IMR-90 (cell line): Measurements from ENCODE around the gene HOXD3. TPM values are rescaled to one million over a fixed set of nuclear protein-coding genes. Genes with fewer than 3 reads are reported as not detected.

Experiments
- ATAC-seq: fragments of 200-7000 bp; cut with Tn5 transposase; 2 replicates; pipeline ENCODE4 v1.9.1; 2020; ENCODE audit warnings: low read depth, mild to moderate bottlenecking, moderate library complexity
- BruUV-seq: library from RNA; stranded (reverse); fragments of 400-500 nt; replicated peaks from 2 replicates; lab custom pipeline; 2021; lab: Mats Ljungman, UMichigan
- CTCF ChIA-PET: fragments of 300-600 bp; formaldehyde crosslinking; extraction: SDS; loops from one replicate; lab custom pipeline; 2021; ENCODE audit warnings: antibody characterized with exemption; lab: Yijun Ruan, JAX
- POLR2A ChIA-PET: fragments of 300-600 bp; sonication (Branson Sonifier 250); formaldehyde crosslinking; loops from one replicate; lab custom pipeline; 2022; ENCODE audit warnings: antibody characterized with exemption; ENCODE audit not compliant: unreplicated experiment; lab: Charles Lee
- DNase-seq: peaks from one replicate; pipeline ENCODE4 v3.0.0; 2013
- H2AFZ ChIP-seq: replicated peaks from 2 replicates; pipeline ENCODE3; 2013; ENCODE audit warnings: low read length, mild to moderate bottlenecking; ENCODE audit not compliant: poor library complexity
- H2AK5ac ChIP-seq: 2 replicates; pipeline ENCODE4 v1.6.1; 2013; ENCODE audit warnings: low read depth, low read length, inconsistent platforms
- H2AK9ac ChIP-seq: replicated peaks from 2 replicates; pipeline ENCODE3; 2013; ENCODE audit warnings: mild to moderate bottlenecking, low read depth, low read length, moderate library complexity; ENCODE audit not compliant: poor library complexity
- H2BK120ac ChIP-seq: 2 replicates; pipeline ENCODE4 v1.6.1; 2013; ENCODE audit warnings: low read depth, low read length, inconsistent platforms
- H2BK15ac ChIP-seq: 3 replicates; pipeline ENCODE4 v1.6.1; 2013; ENCODE audit warnings: low read depth, low read length, inconsistent platforms
- H2BK20ac ChIP-seq: 2 replicates; pipeline ENCODE4 v1.6.1; 2013; ENCODE audit warnings: low read depth, mild to moderate bottlenecking, inconsistent platforms, low read length, moderate library complexity
- H2BK5ac ChIP-seq: 2 replicates; pipeline ENCODE4 v1.6.1; 2013; ENCODE audit warnings: mild to moderate bottlenecking, low read depth, low read length, inconsistent platforms; ENCODE audit not compliant: poor library complexity, severe bottlenecking
- H3K14ac ChIP-seq: replicated peaks from 2 replicates; pipeline ENCODE4 v1.6.1; 2013; ENCODE audit warnings: low read depth, low read length, inconsistent platforms
- H3K18ac ChIP-seq: 2 replicates; pipeline ENCODE4 v1.6.1; 2013; ENCODE audit warnings: low read depth, low read length, control low read depth
- H3K23ac ChIP-seq: 2 replicates; pipeline ENCODE4 v1.6.1; 2013; ENCODE audit warnings: low read depth, low read length, inconsistent platforms
- H3K27ac ChIP-seq: 2 replicates; pipeline ENCODE4 v1.5.1; 2013; ENCODE audit warnings: mild to moderate bottlenecking, control low read depth, low read length; ENCODE audit not compliant: insufficient read depth
- H3K27me3 ChIP-seq: 2 replicates; pipeline ENCODE4 v1.6.1; 2013; ENCODE audit warnings: low read length; ENCODE audit not compliant: control insufficient read depth, insufficient read depth
- H3K36me3 ChIP-seq: 2 replicates; pipeline ENCODE4 v1.6.1; 2013; ENCODE audit warnings: low read length, mixed read lengths; ENCODE audit not compliant: control insufficient read depth, insufficient read depth
- H3K4ac ChIP-seq: 2 replicates; pipeline ENCODE4 v1.6.1; 2013; ENCODE audit warnings: low read depth, low read length, inconsistent platforms
- H3K4me1 ChIP-seq: 2 replicates; pipeline ENCODE4 v1.6.1; 2013; ENCODE audit warnings: low read length, mixed read lengths; ENCODE audit not compliant: control insufficient read depth, insufficient read depth
- H3K4me2 ChIP-seq: 2 replicates; pipeline ENCODE4 v1.6.1; 2013; ENCODE audit warnings: low read depth, mild to moderate bottlenecking, control low read depth, low read length, moderate library complexity
- H3K4me3 ChIP-seq: 2 replicates; pipeline ENCODE4 v1.5.1; 2013; ENCODE audit warnings: low read depth, mild to moderate bottlenecking, control low read depth, low read length, moderate library complexity; ENCODE audit not compliant: insufficient read depth
- H3K56ac ChIP-seq: 2 replicates; pipeline ENCODE4 v1.6.1; 2013; ENCODE audit warnings: low read length, inconsistent platforms; ENCODE audit not compliant: insufficient read depth; ENCODE audit errors: extremely low read depth
- H3K79me1 ChIP-seq, 2 experiments: 2 replicates each; pipeline ENCODE4 v1.6.1; 2013; ENCODE audit warnings: low read length in 2 of 2, inconsistent platforms in 1 of 2, low read depth in 1 of 2
- H3K9ac ChIP-seq: 2 replicates; pipeline ENCODE4 v1.6.1; 2013; ENCODE audit warnings: low read depth, low read length, control low read depth
- H3K9me1 ChIP-seq: 2 replicates; pipeline ENCODE4 v1.6.1; 2013; ENCODE audit warnings: low read length, inconsistent platforms; ENCODE audit not compliant: insufficient read depth
- H3K9me3 ChIP-seq: 2 replicates; pipeline ENCODE4 v1.6.1; 2013; ENCODE audit warnings: low read length; ENCODE audit not compliant: control insufficient read depth, insufficient read depth
- H4K20me1 ChIP-seq: 2 replicates; pipeline ENCODE4 v1.6.1; 2013; ENCODE audit warnings: low read length, inconsistent platforms; ENCODE audit not compliant: insufficient read depth
- H4K5ac ChIP-seq: 2 replicates; pipeline ENCODE4 v1.6.1; 2013; ENCODE audit warnings: mild to moderate bottlenecking, low read depth, low read length, control low read depth
- H4K8ac ChIP-seq, 2 experiments: 2 replicates each; pipeline ENCODE4 v1.6.1; 2013; ENCODE audit warnings: low read depth in 2 of 2, low read length in 2 of 2, control low read depth in 1 of 2, inconsistent platforms in 1 of 2
- H4K91ac ChIP-seq: 2 replicates; pipeline ENCODE4 v1.6.1; 2013; ENCODE audit warnings: low read depth, low read length, inconsistent platforms; ENCODE audit not compliant: insufficient read depth
- BHLHE40 ChIP-seq: fragments of 150-350 bp; IDR thresholded peaks from 2 replicates; pipeline ENCODE4 v1.6.1; 2016; ENCODE audit warnings: mild to moderate bottlenecking, low read depth, low read length
- CEBPB ChIP-seq: IDR thresholded peaks from 2 replicates; pipeline ENCODE4 v1.6.1; 2012; ENCODE audit warnings: low read depth, low read length, improper control_type of control experiment
- CHD1 ChIP-seq: IDR thresholded peaks from 2 replicates; pipeline ENCODE4 v1.6.1; 2012; ENCODE audit warnings: low read depth, low read length, improper control_type of control experiment
- CTCF ChIP-seq: conservative IDR thresholded peaks from 2 replicates; pipeline ENCODE4 v1.5.1; 2012; ENCODE audit warnings: mild to moderate bottlenecking, low read depth, low read length, improper control_type of control experiment
- FOS ChIP-seq: fragments of 150-350 bp; IDR thresholded peaks from 2 replicates; pipeline ENCODE4 v1.6.1; 2016; ENCODE audit warnings: low read depth, low read length
- MAFK ChIP-seq: IDR thresholded peaks from 2 replicates; pipeline ENCODE4 v1.6.1; 2012; ENCODE audit warnings: low read depth, low read length, improper control_type of control experiment
- MAZ ChIP-seq: IDR thresholded peaks from 2 replicates; pipeline ENCODE4 v1.6.1; 2012; ENCODE audit warnings: low read depth, mild to moderate bottlenecking, low read length, improper control_type of control experiment, moderate library complexity, borderline replicate concordance
- MXI1 ChIP-seq: IDR thresholded peaks from 2 replicates; pipeline ENCODE4 v1.6.1; 2012; ENCODE audit warnings: low read depth, mild to moderate bottlenecking, low read length, moderate library complexity, borderline replicate concordance
- NFE2L2 ChIP-seq: fragments of 150-350 bp; IDR thresholded peaks from 2 replicates; pipeline ENCODE4 v1.6.1; 2016; ENCODE audit warnings: low read depth, mild to moderate bottlenecking, low read length
- POLR2A ChIP-seq: IDR thresholded peaks from 2 replicates; pipeline ENCODE4 v1.6.1; 2012; ENCODE audit warnings: mild to moderate bottlenecking, low read depth, low read length
- RAD21 ChIP-seq: IDR thresholded peaks from 2 replicates; pipeline ENCODE4 v1.6.1; 2012; ENCODE audit warnings: low read length, improper control_type of control experiment
- RCOR1 ChIP-seq: IDR thresholded peaks from 2 replicates; pipeline ENCODE4 v1.6.1; 2012; ENCODE audit warnings: mild to moderate bottlenecking, low read length, improper control_type of control experiment; ENCODE audit not compliant: insufficient replicate concordance
- RFX5 ChIP-seq: IDR thresholded peaks from 2 replicates; pipeline ENCODE4 v1.8.0; 2012; ENCODE audit warnings: low read depth, mild to moderate bottlenecking, low read length, moderate library complexity
- SMC3 ChIP-seq: fragments of 150-350 bp; IDR thresholded peaks from 2 replicates; pipeline ENCODE4 v1.6.1; 2016; ENCODE audit warnings: low read depth, mild to moderate bottlenecking, antibody characterized with exemption, low read length, moderate library complexity
- WGBS, 2 experiments: methylation state at CpG; one replicate each; pipeline versions ENCODE4 v1.1.5 to v1.1.7; 2013; ENCODE audit warnings: missing lambda C conversion rate in 2 of 2; ENCODE audit not compliant: insufficient read length in 1 of 2; ENCODE audit errors: extremely low coverage in 2 of 2; 5-methylcytosine and 5-hydroxymethylcytosine counted together
- dilution Hi-C: fragments of 300-500 bp; cut with HindIII; formaldehyde crosslinking; loops from one replicate; pipeline ENCODE4 v1.14.3; 2018; ENCODE audit warnings: low sequenced_read_pairs; ENCODE audit not compliant: unreplicated experiment
- in situ Hi-C: fragments of 300-500 bp; cut with MboI; formaldehyde crosslinking; loops from 3 replicates; pipeline ENCODE4 v1.14.3; 2019; ENCODE audit warnings: low sequenced_read_pairs, inconsistent platforms, mixed read lengths
- intact Hi-C: fragments of 100-400 bp; cut with micrococcal nuclease; formaldehyde crosslinking; loops from 2 replicates; pipeline ENCODE4 v1.10.0; 2022
- polyA plus RNA-seq, 3 experiments: library from polyadenylated mRNA; depleted of rRNA; stranded (reverse); fragments of >200 nt; gene quantifications; 2 replicates each; pipeline ENCODE4 v1.2.3, GENCODE V29; 2012; ENCODE audit warnings: low replicate concordance in 1 of 3
- total RNA-seq: library from RNA; depleted of rRNA; stranded (reverse); fragments of >200 nt; gene quantifications from 2 replicates; pipeline ENCODE4 v1.2.3, GENCODE V29; 2012
- TF ChIP-seq, protein P1 (sequence below): fragments of 150-350 bp; IDR thresholded peaks from 2 replicates; pipeline ENCODE4 v1.6.1; 2016; ENCODE audit warnings: low read depth, mild to moderate bottlenecking, low read length, moderate library complexity, borderline replicate concordance

HOXD3 gene
- total and polyA plus RNA-seq, 2 of the 4 experiments (the other 2 are of a cell fraction), result not detected

GRCh38 chr2:176134035-176134434 is 23.1 kb upstream of the HOXD3 start:
- Histone ChIP-seq H3K4me2 (no peak overlapping the region), H4K20me1 (no peaks in the 10 kb centered on the region), H3K79me1 (no peaks in the 10 kb centered on the region), H2BK5ac (no peak overlapping the region), H3K23ac (no peak overlapping the region), H3K9ac (no peak overlapping the region), H2AK9ac (no peak overlapping the region), H3K18ac (no peak overlapping the region), H4K8ac (no peak overlapping the region), H3K4ac (no peak overlapping the region), H3K4me1 (no peaks in the 10 kb centered on the region), H2BK15ac (no peak overlapping the region), H2BK120ac (no peak overlapping the region), H3K36me3 (no peaks in the 10 kb centered on the region), H4K5ac (no peak overlapping the region), H4K91ac (no peak overlapping the region), H3K4me3 (no peak overlapping the region), H3K27me3 (peaks cover 93% of the 10 kb centered on the region), H3K56ac (no peak overlapping the region), H2AFZ (no peak overlapping the region), H2AK5ac (no peak overlapping the region), H3K9me3 (peaks cover 1% of the 10 kb centered on the region), H3K14ac (no peak overlapping the region), H3K27ac (no peak overlapping the region), H2BK20ac (no peak overlapping the region), H3K9me1 (no peaks in the 10 kb centered on the region)
- ATAC-seq (no peak), DNase-seq (no peak)
- WGBS, 2 experiments, result no CpG with 5 or more reads among the region's 4 CpGs
- intact Hi-C loops (no loop called here), in situ Hi-C loops (no loop called here), dilution Hi-C loops (no loop called here)
- TF ChIP-seq SMC3 (no peak), BHLHE40 (no peak), CEBPB (no peak), MAFK (no peak), POLR2A (no peak), NFE2L2 (no peak), RCOR1 (no peak), MXI1 (no peak), MAZ (no peak), FOS (no peak), CTCF (no peak), RFX5 (no peak), RAD21 (no peak), CHD1 (no peak)
- TF ChIP-seq, protein P1, sequence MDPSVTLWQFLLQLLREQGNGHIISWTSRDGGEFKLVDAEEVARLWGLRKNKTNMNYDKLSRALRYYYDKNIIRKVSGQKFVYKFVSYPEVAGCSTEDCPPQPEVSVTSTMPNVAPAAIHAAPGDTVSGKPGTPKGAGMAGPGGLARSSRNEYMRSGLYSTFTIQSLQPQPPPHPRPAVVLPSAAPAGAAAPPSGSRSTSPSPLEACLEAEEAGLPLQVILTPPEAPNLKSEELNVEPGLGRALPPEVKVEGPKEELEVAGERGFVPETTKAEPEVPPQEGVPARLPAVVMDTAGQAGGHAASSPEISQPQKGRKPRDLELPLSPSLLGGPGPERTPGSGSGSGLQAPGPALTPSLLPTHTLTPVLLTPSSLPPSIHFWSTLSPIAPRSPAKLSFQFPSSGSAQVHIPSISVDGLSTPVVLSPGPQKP, result no peak
- BruUV-seq, result no TSS peak
- POLR2A ChIA-PET, result no interaction called here
- CTCF ChIA-PET, result interaction anchor here (3.0 to 3.1 kb wide), 2 partner anchors 321 to 503 kb away, joined by 9 to 23 read pairs; no protein-coding TSS in a partner anchor
